Stimulated activated naive CD8-positive, alpha-beta T cell treated with anti-CD3 and anti-CD28 coated beads, Interleukin-15, Interleukin-2, amounts not matched to agents 100 ng/mL and 50 ng/mL, for 24 hours (primary cell): Measurements from ENCODE around the gene TGDS.
"Not testable (repeated sequence)": the region's sequence is repeated elsewhere in the genome, so short reads cannot be mapped to it uniquely, and the experiment has no call there.

Experiments
- H3K27ac Mint-ChIP-seq: one replicate; pipeline ENCODE4 v1.8.0; 2021; ENCODE audit warnings: mild to moderate bottlenecking, mixed read lengths
- H3K27me3 Mint-ChIP-seq: one replicate; pipeline ENCODE4 v1.8.0; 2021; ENCODE audit warnings: mixed read lengths
- H3K36me3 Mint-ChIP-seq: one replicate; pipeline ENCODE4 v1.8.0; 2021; ENCODE audit warnings: low read depth, mixed read lengths
- H3K4me1 Mint-ChIP-seq: one replicate; pipeline ENCODE4 v1.8.0; 2021; ENCODE audit warnings: low read depth, mixed read lengths
- H3K4me3 Mint-ChIP-seq: one replicate; pipeline ENCODE4 v1.8.0; 2021; ENCODE audit warnings: mild to moderate bottlenecking, mixed read lengths
- H3K9me3 Mint-ChIP-seq: one replicate; pipeline ENCODE4 v1.8.0; 2021; ENCODE audit warnings: mixed read lengths

Gene TGDS

DNA sequence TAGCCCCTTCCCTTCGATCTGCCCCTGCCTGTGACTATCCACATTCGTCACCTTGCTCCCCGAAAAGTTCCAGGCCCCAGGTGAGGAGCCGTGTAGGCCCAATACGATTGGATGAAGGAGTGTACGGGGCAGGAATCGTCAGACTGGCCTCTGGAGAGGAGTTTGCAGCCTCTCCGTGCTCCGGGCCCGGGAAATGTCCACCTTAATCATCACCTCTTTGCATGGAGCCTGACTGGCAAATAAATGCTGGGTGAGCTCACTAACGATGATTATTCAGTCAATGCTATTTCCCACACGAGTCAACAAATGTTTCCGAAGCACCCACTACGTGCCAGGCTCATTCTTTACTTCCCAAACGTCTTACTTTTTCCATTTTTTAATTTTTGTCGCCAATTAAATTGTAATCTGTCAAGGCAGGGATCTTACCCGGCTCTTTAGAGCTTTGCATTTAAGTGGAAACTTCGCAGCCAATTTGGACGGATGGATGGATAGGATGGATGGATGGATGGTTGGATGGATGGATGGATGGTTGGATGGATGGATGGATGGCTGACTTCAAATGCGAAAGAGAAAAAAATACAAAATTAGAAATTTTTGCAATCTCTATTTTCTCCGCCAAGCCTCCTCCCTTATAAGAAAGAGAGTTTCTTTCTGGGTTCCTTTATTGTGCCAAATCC is 45.8 kb downstream of the TGDS start:
- Mint-ChIP-seq H3K36me3 (peaks cover 4% of the 10 kb centered on the region), H3K27me3 (peaks cover 4% of the 10 kb centered on the region), H3K4me3 (peak overlapping the region; percentile 91), H3K27ac (peak overlapping the region; percentile 97), H3K4me1 (peaks cover 18% of the 10 kb centered on the region), H3K9me3 (no peaks in the 10 kb centered on the region)

DNA sequence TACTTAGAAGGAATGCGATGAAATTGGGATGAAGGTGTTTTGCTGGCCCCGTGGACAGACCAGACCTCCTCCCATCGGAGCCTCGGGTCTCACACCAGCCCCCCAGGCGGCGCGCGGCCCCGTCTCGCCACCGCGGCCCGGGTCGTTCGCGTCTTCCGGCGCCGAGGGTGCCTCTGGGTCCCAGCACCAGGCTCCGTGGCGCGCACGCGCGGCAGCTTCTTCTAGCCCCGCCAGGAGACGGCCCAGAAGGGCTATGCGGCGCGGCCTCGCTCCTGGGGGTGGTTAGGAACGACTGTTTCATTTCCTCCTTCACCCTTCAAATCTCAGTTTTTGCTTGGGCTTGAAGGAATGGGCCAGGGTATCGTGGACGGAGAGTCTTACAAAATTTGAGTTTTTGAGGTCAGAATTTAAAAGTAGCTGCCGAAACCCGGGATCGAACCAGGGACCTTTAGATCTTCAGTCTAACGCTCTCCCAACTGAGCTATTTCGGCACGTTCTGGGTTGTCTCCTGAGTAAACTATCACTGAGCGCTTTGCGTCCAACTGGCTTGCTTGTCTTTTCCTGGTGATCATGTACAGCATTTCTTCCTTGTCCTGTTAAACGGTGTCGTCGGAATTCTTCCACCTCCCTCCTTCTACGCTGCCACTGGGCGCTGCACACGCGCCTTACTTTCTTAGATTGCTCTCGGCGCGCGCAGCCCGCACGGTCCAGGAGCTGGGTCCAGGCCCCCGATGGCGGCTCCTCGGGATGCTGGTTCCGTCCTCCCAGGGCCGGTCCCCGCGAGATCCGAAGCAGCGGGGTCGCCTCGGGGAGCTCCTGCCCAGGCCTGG is 46.5 kb downstream of the TGDS start:
- Mint-ChIP-seq H3K4me3 (peak overlapping the region; percentile 91), H3K27me3 (peaks cover 4% of the 10 kb centered on the region), H3K4me1 (peaks cover 18% of the 10 kb centered on the region), H3K27ac (peak overlapping the region; percentile 97), H3K9me3 (no peaks in the 10 kb centered on the region), H3K36me3 (peaks cover 4% of the 10 kb centered on the region)

DNA sequence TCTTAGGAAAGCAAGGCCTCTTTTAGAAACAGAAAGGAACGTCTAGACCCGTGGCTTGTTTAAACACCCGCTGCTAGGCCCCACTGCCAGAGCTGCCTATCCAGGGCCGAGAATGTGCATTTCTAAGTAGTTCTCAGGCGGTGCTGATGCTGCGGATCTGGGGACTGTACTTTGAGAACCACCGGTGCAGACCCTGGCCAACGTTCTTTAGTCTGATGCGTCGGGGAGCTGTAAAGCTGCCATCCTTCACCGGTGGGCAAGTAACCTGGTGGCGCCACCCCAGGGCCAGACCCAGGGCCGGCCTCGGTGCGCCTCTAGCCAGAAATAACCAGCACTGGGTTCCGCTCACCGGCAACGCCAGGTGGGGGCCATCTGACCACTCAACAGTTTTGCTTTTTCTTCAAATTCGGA is 47.1 kb downstream of the TGDS start:
- Mint-ChIP-seq H3K27ac (peak overlapping the region; percentile 97), H3K4me1 (peaks cover 24% of the 10 kb centered on the region), H3K4me3 (peak overlapping the region; percentile 91), H3K9me3 (no peaks in the 10 kb centered on the region), H3K36me3 (peaks cover 4% of the 10 kb centered on the region), H3K27me3 (peaks cover 4% of the 10 kb centered on the region)

DNA sequence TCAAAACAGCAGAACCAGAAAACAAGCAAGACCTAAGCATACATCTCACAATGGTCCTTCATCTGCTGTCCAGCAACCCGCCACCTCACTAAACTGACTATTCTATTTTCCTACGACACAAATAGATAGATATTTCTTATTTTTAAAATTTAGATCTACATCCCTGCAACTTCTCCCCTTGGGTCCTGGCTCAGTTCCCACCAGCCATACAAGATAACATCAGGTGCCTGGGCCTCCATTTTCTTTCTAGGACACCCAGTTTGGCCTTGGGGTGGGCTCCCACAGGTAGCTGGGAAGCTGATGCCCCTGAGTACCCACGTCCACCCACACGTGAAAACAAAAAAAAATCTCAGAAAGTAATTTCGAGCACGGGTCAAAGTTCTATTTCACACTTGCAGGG is 47.6 kb downstream of the TGDS start:
- Mint-ChIP-seq H3K27ac (peak overlapping the region; percentile 97), H3K27me3 (peaks cover 4% of the 10 kb centered on the region), H3K4me1 (peaks cover 24% of the 10 kb centered on the region), H3K36me3 (peaks cover 4% of the 10 kb centered on the region), H3K4me3 (peak overlapping the region; percentile 91), H3K9me3 (no peaks in the 10 kb centered on the region)

DNA sequence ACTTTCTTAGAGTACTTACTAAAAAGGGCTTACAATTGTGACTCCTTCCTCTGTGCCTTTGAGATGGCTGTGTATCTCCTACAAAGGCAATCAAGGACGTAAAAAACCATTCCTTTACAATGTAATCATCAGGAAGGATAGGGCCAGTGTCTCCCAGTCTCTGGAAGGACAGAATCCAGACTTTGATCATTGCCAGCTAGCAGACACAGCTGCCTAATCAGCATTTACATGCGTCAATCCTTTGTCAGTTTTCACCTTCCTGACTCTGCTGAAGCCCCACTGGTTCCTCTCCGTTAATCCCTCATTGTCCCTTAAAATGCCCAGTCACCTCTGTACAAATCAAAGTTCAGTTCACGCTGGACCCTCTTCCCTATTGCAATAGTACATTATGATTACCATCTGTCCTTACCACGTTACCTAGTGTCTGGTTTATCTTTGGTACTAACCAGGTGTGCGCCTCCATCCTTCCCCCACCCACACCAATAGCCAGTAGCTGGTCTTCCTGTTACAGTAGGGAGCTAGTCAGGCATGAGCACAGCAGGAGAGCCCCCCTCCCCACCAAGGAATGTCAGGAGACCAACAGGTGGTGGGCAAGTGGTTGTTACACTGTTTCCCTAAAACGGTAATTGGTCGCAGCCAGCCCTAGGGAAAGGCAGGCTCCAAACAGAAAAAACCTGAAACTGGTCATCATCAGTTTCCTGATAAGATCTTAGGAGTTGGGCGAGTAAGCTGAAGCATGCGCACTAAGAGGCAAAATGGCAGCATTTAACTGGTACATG is 49.7 kb downstream of the TGDS start:
- Mint-ChIP-seq H3K27me3 (peaks cover 4% of the 10 kb centered on the region), H3K9me3 (no peaks in the 10 kb centered on the region), H3K27ac (no peak overlapping the region), H3K36me3 (peaks cover 4% of the 10 kb centered on the region), H3K4me3 (no peak overlapping the region), H3K4me1 (peaks cover 24% of the 10 kb centered on the region)

DNA sequence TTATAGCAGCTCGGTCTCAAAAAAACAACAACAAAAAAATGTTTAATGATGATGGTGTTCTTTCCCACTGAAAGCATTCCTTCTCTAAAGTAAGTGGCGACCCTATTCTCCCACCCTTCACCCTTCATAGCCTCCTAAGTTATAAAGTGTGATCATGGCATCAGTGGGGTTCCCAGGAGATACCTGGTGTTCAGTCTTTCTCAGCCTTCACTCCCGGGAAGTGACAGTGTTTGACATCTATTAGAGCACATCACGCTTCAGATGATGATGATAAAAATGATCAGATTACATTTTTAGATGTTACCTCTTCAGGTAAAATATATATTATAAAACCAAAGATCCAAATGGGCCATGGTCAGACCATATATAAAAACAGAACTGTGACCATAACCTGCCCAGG is 51.0 kb downstream of the TGDS start:
- peaks cover 4% of the 10 kb centered on the region for H3K36me3 Mint-ChIP-seq
- H3K4me1 Mint-ChIP-seq = peaks cover 20% of the 10 kb centered on the region
- no peaks in the 10 kb centered on the region for H3K9me3 Mint-ChIP-seq
- no peak overlapping the region for H3K27ac Mint-ChIP-seq
- peaks cover 4% of the 10 kb centered on the region for H3K27me3 Mint-ChIP-seq
- no peak overlapping the region for H3K4me3 Mint-ChIP-seq

DNA sequence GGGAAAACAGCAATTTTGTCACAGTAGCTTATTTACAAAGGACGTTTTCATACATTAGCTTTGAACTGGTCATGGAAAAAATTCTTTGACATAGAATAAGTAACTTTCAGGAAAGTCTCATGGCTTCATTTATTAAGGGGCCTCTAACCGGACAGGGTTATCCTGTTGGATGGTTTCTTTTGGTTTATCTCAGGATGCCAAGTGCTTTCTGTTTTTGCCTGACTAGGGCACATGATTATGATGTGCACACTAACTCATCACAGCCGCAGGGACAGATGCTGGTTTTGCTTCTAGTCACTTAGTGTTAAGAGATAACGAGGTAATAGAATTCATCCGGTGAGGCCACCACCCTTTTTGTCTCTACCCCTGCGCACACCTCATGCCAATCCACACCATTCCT is 53.0 kb downstream of the TGDS start:
- peaks cover 7% of the 10 kb centered on the region for H3K4me1 Mint-ChIP-seq
- H3K27ac Mint-ChIP-seq = no peak overlapping the region
- H3K4me3 Mint-ChIP-seq = no peak overlapping the region
- H3K36me3 Mint-ChIP-seq = no peaks in the 10 kb centered on the region
- H3K27me3 Mint-ChIP-seq = no peaks in the 10 kb centered on the region
- H3K9me3 Mint-ChIP-seq = no peaks in the 10 kb centered on the region

DNA sequence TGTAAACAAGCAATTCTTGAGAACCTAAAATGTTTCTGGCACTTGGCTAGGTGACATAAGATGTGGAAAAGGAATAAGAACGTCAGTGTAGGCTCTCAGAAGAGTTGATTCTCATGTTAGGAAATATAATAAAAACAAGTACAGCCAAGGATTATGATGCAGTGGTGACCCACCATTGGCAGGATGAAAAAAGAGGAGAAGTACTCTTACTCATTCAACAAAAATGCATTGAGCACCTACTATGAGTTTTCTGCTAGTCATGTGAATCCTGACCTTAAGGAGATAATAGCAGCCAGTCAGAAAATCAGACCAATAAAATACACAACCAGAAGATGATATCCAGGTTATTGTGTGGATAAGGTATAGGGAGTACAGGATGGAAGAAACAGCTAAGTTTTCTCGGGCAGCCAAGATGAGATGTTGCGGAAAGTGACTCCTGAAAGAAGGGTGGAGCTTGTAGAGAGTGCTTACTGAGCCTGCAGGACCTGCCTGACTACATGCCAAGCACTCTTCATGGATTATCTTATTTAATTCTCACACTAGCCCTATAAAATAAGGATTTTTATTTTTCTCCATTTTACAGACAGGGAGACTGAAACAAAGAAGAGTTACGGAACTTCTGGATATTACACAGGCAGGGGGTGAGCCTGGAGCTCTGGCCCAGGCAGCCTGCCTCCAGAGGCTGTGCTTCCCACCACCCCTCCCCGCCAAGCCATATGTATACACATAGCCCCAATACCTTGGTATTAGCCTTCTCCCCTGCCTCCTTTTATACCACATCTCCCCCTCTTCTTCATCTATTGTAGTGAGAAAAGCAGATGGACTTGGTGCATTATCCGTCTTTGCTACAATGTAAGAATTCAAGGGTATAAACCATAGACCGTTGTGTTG is 58.0 kb downstream of the TGDS start:
- no peak overlapping the region for H3K27ac Mint-ChIP-seq
- H3K4me1 Mint-ChIP-seq = peaks cover 11% of the 10 kb centered on the region
- H3K27me3 Mint-ChIP-seq = no peaks in the 10 kb centered on the region
- H3K9me3 Mint-ChIP-seq = no peaks in the 10 kb centered on the region
- no peaks in the 10 kb centered on the region for H3K36me3 Mint-ChIP-seq
- H3K4me3 Mint-ChIP-seq = no peak overlapping the region

DNA sequence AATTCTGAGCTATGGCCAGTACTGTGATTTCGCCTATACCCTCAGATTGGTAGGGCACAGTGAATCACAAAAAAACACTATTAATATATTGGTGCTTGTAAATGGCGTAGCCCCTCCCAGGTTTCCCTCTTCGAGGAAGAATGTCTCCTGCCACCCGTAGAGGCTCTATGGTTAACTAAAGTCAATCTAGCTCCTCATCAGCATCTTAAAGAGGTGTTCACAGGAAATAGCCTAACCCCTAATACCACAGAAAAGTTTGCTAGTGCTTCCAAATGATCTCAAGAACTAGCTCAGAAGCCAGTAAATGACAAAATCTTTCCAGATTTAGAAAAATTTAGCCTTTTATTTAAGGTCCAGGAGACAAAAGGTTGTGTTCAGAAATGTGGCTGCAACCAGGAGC is 60.2 kb downstream of the TGDS start:
- Mint-ChIP-seq H3K9me3 (no peaks in the 10 kb centered on the region), H3K27ac (no peak overlapping the region), H3K4me1 (peaks cover 11% of the 10 kb centered on the region), H3K36me3 (no peaks in the 10 kb centered on the region), H3K27me3 (no peaks in the 10 kb centered on the region), H3K4me3 (no peak overlapping the region)

DNA sequence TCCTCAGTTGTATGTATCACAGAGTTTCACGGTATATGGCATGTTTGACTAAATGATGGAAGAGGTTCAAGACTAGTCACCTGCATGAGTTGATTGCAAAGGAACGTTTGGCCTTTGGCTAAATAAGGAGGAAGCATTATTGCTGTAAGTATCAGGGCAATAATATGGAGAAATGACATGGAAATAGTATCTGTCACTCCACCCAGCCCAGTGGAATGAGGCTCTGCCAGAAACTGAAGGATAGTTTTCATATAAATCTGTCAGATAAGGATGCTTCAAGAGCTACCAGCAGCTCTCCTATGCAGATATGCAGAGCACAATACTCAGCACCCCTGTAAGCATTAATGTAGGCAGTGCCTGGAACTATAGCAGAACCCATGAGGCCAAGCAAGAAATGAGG is 60.7 kb downstream of the TGDS start:
- H3K27ac Mint-ChIP-seq = no peak overlapping the region
- peaks cover 11% of the 10 kb centered on the region for H3K4me1 Mint-ChIP-seq
- no peak overlapping the region for H3K4me3 Mint-ChIP-seq
- no peaks in the 10 kb centered on the region for H3K27me3 Mint-ChIP-seq
- H3K9me3 Mint-ChIP-seq = no peaks in the 10 kb centered on the region
- H3K36me3 Mint-ChIP-seq = no peaks in the 10 kb centered on the region

DNA sequence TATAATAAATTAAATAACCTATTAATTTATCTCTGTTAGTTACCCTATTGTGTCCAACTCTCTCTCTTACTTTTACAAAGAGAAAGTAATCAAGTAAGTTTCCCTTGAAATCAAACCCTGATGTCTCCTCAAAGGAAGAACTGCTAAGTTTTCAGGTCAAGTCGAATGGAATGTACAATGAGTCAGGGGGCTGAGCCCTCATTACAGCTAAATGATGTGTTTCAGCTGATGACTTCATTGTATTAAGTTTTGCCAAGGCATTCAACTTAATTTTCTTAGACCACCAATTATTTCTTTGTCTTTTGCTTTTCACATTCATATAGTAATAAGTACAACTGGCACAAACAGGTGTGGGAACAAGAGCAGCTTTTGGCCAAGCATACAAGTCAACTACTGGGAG is 61.8 kb downstream of the TGDS start:
- H3K36me3 Mint-ChIP-seq = no peaks in the 10 kb centered on the region

DNA sequence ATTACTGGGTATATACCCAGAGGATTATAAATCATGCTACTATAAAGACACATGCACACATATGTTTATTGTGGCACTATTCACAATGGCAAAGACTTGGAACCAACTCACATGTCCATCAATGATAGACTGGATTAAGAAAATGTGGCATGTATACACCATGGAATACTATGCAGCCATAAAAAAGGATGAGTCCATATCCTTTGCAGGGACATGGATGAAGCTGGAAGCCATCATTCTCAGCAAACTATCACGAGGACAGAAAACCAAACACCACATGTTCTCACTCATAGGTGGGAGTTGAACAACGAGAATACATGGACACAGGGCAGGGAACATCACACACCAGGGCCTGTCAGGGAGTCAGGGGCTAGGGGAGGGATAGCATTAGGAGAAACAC is 63.7 kb downstream of the TGDS start:
- H3K4me1 Mint-ChIP-seq = peaks cover 11% of the 10 kb centered on the region
- H3K36me3 Mint-ChIP-seq, H3K9me3 Mint-ChIP-seq, H3K27ac Mint-ChIP-seq, H3K27me3 Mint-ChIP-seq, H3K4me3 Mint-ChIP-seq: not testable (repeated sequence)

More for the DNA sequence above, 61.8 kb downstream of the TGDS start:
- Mint-ChIP-seq H3K27me3 (no peaks in the 10 kb centered on the region), H3K4me3 (no peak overlapping the region), H3K9me3 (no peaks in the 10 kb centered on the region), H3K27ac (no peak overlapping the region), H3K4me1 (peaks cover 11% of the 10 kb centered on the region)

DNA sequence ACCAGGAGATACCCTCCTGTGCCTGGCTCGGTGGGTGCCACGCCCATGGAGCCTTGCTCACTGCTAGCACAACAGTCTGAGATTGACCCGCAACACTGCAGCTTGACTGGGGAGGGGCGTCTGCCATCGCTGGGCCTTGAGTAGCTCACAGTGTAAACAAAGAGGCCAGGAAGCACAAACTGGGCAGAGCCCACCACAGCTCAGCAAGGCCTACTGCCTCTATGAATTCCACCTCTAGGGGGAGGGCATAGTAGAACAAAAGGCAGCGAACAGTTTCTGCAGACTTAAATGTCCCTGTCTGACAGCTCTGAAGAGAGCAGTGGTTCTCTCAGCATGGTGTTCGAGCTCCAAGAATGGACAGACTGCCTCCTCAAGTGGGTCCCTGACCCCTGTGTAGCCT is 69.0 kb downstream of the TGDS start:
- not testable (repeated sequence) for H3K4me1 Mint-ChIP-seq, H3K27me3 Mint-ChIP-seq, H3K36me3 Mint-ChIP-seq, H3K4me3 Mint-ChIP-seq, H3K27ac Mint-ChIP-seq, H3K9me3 Mint-ChIP-seq

DNA sequence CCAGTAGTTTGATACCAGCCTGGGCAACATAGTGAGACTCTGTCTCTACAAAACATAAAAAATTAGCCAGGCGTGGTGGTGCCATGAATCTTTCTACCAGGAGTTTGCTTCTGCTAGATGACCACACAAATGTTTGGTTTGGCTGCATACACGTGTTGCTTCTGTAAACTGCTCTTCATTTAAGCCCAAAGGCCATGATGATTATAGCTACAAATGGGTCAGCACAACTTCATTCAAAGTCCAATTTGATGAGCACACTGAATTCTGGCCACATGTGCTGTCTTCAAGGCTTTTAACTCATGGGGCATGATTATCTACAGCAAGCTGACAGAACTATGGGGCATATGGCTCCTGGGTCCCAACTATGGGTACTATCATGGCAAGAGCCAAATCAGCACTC is 70.2 kb downstream of the TGDS start:
- H3K36me3 Mint-ChIP-seq = no peaks in the 10 kb centered on the region
- no peak overlapping the region for H3K27ac Mint-ChIP-seq
- H3K4me3 Mint-ChIP-seq = no peak overlapping the region
- H3K27me3 Mint-ChIP-seq = no peaks in the 10 kb centered on the region
- peaks cover 4% of the 10 kb centered on the region for H3K9me3 Mint-ChIP-seq
- H3K4me1 Mint-ChIP-seq = no peaks in the 10 kb centered on the region
